Globus pallidus (tissue), 1 donor: ENCODE measurements around the gene TUBB2B.
"Not testable (repeated sequence)": the region's sequence is repeated elsewhere in the genome, so short reads cannot be mapped to it uniquely, and the experiment has no call there.

Experiments
- DNase-seq: peaks from one replicate; pipeline ENCODE4 v3.0.0-alpha.2; 2015; ENCODE audit warnings: low spot score

Gene TUBB2B

GRCh38 chr6:3186974-3187382, 40.5 kb downstream of the TUBB2B start:
- no peak for DNase-seq

- DNase-seq: no peak
These were observed 44.4 kb downstream of the TUBB2B start for GRCh38 chr6:3183066-3183465.

- DNase-seq: no peak
These were observed 46.3 kb downstream of the TUBB2B start for GRCh38 chr6:3181105-3181504.

GRCh38 chr6:3179945-3180344, 47.5 kb downstream of the TUBB2B start:
- not testable (repeated sequence) for DNase-seq

- DNase-seq: not testable (repeated sequence)
These were observed 48.8 kb downstream of the TUBB2B start for GRCh38 chr6:3178666-3179065.

- no peak for DNase-seq
These were observed 50.7 kb downstream of the TUBB2B start for GRCh38 chr6:3176562-3177355.

GRCh38 chr6:3175715-3176402, 51.6 kb downstream of the TUBB2B start:
- no peak for DNase-seq
